Fibroblast of mammary gland (primary cell): ENCODE data around the gene CHL1.

Experiments used
- DNase-seq: peaks from one replicate; pipeline ENCODE4 v3.0.0-alpha.2; 2010; ENCODE audit warnings: low read depth
- H3K4me3 ChIP-seq: 2 replicates; pipeline ENCODE4 v1.5.1; 2011; ENCODE audit warnings: low read depth, mild to moderate bottlenecking, low read length, moderate library complexity; ENCODE audit not compliant: control insufficient read depth
- TF ChIP-seq, protein P1 (sequence below): conservative IDR thresholded peaks from 2 replicates; pipeline ENCODE4 v1.5.1; 2011; ENCODE audit warnings: low read depth, low read length, inconsistent platforms; ENCODE audit not compliant: control insufficient read depth, insufficient read depth

Gene CHL1

DNA sequence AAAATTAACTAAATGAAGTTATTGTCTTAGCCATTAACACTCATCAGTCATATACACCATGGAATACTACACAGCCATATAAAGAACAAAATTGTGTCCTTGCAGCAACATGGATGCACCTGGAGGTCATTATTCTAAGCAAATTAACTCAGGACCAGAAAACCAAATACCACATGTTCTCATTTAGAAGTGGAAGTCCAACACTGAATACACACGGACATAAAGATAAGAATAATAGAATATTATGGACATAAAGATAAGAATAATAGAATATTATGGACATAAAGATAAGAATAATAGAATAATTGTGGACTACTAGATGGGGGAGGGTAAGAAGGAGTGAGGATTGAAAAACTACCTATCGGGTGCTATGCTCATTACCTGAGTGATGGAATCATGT, 122.3 kb downstream of the CHL1 start:
- no peak for DNase-seq
- H3K4me3 ChIP-seq = no peak overlapping the region
- TF ChIP-seq, protein P1, sequence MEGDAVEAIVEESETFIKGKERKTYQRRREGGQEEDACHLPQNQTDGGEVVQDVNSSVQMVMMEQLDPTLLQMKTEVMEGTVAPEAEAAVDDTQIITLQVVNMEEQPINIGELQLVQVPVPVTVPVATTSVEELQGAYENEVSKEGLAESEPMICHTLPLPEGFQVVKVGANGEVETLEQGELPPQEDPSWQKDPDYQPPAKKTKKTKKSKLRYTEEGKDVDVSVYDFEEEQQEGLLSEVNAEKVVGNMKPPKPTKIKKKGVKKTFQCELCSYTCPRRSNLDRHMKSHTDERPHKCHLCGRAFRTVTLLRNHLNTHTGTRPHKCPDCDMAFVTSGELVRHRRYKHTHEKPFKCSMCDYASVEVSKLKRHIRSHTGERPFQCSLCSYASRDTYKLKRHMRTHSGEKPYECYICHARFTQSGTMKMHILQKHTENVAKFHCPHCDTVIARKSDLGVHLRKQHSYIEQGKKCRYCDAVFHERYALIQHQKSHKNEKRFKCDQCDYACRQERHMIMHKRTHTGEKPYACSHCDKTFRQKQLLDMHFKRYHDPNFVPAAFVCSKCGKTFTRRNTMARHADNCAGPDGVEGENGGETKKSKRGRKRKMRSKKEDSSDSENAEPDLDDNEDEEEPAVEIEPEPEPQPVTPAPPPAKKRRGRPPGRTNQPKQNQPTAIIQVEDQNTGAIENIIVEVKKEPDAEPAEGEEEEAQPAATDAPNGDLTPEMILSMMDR = no peak

DNA sequence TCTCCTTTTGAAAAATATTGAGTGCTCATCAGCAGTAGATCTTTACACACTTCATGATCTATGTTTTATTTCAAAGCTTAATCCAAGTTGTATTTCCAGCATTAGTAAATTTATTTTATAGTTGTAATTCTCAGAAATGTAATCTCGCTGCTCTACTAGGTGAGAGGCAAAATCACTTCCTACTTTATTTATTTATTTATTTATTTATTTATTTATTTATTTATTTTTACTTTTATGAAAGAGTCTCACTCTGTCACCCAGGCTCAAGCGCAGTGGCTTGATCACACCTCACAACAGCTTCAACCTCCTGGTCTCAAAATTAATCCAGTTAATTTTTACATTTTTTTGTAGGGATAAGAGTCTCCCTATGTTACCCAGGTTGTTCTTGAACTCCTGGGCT, 127.9 kb downstream of the CHL1 start:
- H3K4me3 ChIP-seq = no peak overlapping the region
- TF ChIP-seq, protein P1 = no peak
- no peak for DNase-seq

DNA sequence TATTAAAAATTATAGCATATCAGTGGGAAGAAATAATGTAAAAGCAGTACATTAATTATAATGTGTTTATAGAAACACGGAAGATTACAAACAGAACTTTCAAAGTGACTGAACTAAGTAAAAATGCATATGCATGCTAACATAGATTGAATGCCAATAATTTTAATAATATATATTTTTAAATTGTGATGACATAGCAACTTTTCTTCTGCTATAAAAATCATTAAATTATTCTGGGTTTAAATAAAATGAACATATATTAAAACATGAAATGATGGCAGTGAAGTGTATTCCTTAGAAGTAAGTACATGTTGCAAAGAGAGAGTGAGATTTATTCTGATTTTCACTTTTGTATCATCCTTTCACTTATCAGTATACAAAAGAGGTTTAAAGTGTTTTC, 128.9 kb downstream of the CHL1 start:
- TF ChIP-seq, protein P1 = no peak
- no peak overlapping the region for H3K4me3 ChIP-seq
- DNase-seq = no peak

DNA sequence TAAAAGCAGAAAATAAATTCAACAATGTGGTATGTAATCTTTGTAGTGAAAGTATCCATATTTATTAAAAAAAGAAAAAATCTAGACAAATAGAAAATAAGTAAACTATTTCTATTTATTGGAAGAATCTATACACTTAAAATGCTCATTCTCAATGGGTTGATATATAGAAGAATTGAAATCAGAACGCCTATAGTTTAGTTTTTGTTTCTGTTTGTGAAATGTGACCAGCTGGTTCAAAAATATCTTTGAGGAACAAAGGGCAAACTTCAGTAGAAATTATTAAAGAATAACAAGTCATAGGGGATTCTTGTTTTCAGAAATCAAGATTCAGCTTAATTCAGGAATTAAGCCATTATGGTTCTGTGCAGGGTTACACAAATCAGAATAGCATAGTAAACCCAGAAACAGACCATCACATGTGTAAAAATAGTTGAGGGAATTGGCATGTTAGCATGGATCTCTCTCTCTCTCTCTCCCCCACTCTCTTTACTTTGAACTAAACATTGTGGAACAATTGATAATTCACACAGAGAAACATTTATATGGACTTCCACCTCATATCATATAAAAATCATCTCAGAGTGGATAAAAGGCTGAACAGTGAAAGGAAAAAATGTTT, 134.0 kb downstream of the CHL1 start:
- TF ChIP-seq, protein P1 = no peak
- H3K4me3 ChIP-seq = no peak overlapping the region
- no peak for DNase-seq

DNA sequence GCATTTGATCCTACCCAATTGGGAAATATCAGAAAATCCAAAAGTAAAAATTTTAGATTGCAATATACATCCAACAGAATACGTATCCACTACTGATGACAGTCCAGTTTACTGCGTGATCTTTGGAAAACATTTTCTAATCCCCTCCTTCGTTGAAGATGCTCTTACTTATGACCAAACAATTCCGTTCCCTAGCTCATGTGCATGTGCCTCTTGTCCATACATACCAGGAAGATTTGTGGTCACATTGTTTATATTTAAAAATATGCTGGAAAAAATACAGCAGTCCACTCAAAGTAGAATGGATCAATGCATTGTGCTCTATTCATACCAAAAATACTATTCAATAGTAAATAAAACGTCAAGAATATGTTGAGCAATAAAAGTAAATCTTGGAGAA, 135.3 kb downstream of the CHL1 start:
- DNase-seq = no peak
- TF ChIP-seq, protein P1 = no peak

DNA sequence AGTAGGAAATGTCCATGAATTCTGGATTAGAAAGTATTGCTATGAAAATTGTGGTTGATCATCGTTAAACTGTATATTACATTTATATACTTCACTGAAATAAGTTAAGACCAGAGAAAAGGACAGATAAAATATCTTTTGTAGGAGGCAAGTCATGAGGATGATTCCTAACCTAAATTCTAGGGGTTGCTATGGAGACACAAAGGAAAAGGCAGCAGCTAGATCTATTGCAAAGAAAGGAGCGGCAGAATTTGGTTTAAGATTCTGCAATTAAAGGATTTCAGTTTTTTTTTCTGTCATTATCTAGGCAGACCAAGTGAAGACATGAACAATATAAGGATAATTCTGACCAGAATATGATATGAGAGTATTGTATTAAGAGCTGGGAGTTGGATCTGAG, 136.1 kb downstream of the CHL1 start:
- H3K4me3 ChIP-seq = no peak overlapping the region
- TF ChIP-seq, protein P1 = no peak
- DNase-seq = no peak

More for the DNA sequence above, 135.3 kb downstream of the CHL1 start:
- no peak overlapping the region for H3K4me3 ChIP-seq

DNA sequence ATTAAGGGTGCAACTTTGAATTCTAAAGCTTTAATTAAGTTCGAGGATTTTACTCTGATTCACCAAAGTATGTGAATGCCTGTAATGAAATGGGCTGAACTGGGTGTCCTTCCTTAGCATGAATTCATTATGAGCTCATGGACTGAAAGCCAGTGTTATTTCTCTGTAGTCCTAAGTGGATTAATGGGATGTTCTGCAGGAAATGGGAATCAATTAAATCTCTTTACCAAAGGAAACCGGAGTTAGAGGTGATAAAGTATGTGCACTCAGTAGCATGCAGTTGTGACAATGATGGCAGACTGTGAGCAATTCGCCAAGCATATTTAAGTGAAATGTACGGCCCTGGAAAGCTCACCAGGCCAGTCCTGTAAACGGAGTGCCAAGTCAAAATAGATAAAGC, 138.7 kb downstream of the CHL1 start:
- no peak overlapping the region for H3K4me3 ChIP-seq
- no peak for DNase-seq
- TF ChIP-seq, protein P1 = no peak
